AG09319 (cell line): ENCODE data around the gene AKR7A2.
"Not testable (repeated sequence)": the region's sequence is repeated elsewhere in the genome, so short reads cannot be mapped to it uniquely, and the experiment has no call there.

Experiments
- DNase-seq: peaks from one replicate; pipeline ENCODE4 v3.0.0-alpha.2; 2010; ENCODE audit warnings: low read depth; ENCODE audit errors: extremely low read depth
- TF ChIP-seq, protein P1 (sequence below): IDR thresholded peaks from 2 replicates; pipeline ENCODE4 v1.5.1; 2011; ENCODE audit warnings: low read depth, mild to moderate bottlenecking, inconsistent platforms, low read length, moderate library complexity

Gene AKR7A2

DNA sequence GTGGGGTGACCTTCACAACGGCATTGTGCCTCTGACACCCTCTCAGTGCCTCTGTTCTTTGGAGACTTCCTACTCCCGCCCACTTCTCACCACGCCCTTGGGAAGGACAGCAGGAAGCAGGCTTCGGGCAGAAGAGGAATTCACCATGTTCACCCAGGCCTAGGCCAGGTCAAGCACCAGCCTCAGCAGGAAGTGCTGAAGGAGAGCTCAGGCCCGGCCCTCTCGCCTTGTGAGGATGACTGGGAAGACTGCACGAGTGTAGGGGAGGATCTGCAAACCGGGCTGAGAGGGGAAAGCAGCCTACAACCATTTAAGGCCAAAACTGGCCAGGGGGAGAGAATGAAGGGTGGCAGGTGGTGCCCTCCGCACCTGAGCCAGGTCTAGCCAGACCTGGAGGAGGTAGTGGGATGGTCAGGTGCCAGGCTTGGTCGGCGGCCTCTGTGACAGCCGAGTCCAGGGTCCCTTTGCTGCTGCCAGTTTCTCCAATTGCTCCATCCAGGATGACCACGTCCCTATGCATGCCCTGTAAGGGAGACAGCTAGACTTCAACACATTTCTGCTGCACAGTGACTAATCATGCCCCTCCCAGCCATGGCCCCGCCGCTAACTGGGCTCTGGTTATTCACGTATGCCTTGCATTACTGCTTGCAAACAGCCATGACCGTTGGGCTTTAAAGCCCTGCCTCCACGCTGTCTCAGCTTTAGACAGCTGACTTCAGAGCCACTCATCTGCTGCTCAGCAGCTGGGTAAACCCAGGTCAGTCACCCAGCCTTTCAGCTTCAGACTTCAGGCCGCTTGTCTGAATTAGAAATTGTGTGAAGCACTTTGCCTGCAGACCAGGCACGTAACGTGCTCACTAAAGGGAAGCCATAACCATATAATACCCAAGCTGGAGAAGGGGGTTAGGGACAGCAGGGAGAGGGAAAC, 51.5 kb downstream of the AKR7A2 start:
- peak; percentile 95 for DNase-seq
- TF ChIP-seq, protein P1, sequence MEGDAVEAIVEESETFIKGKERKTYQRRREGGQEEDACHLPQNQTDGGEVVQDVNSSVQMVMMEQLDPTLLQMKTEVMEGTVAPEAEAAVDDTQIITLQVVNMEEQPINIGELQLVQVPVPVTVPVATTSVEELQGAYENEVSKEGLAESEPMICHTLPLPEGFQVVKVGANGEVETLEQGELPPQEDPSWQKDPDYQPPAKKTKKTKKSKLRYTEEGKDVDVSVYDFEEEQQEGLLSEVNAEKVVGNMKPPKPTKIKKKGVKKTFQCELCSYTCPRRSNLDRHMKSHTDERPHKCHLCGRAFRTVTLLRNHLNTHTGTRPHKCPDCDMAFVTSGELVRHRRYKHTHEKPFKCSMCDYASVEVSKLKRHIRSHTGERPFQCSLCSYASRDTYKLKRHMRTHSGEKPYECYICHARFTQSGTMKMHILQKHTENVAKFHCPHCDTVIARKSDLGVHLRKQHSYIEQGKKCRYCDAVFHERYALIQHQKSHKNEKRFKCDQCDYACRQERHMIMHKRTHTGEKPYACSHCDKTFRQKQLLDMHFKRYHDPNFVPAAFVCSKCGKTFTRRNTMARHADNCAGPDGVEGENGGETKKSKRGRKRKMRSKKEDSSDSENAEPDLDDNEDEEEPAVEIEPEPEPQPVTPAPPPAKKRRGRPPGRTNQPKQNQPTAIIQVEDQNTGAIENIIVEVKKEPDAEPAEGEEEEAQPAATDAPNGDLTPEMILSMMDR: no peak

DNA sequence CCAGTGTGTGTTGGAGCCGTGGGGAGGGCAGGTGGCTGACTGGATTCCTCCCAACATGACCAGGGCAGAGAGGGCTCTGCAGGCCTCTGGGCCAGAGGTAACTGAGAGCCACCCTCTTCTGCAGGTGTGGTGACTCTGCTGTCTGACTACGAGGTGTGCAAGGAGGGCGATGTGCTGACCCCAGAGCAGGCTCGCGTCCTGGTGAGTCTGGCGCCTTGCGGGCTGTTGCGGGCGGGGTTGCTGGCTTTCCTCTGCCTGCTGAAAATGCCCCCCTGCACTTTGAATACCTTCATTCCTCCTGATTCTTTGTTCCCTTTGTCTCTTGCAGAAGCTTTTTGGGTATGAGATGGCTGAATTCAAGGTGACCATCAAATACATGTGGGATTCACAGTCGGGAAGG, 53.6 kb downstream of the AKR7A2 start:
- TF ChIP-seq, protein P1: no peak
- no peak for DNase-seq

DNA sequence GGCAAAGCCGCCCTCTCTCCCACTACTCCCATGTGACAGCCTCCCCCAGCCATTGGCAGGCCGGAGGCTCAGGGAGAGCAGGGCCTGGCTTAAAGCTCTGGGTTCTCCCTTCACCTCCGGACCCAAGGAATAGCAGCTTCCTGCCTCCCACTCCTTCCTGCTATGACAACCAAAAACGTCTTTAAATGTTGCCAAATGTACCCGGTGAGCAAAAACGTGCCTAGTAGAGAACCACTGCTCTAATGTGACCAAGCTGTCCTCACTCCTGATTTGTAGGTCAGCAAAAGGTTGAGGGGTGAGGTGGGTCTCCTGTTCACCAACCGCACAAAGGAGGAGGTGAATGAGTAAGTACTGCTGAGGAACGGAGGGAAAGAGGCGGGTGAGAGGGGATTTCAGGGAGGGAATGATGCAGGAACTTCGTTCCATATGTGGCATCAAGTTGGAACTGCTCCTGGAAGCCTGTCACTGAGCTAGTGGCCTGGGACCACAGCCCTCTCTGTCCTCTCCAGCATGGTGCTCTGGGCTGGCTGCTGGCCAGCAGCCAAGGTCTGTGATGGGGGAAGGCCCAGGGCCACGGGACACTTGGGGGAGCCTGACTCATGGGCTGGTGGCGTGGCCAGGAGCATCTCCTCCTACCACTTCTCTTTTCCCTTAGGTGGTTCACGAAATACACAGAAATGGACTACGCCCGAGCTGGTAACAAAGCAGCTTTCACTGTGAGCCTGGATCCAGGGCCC, 54.6 kb downstream of the AKR7A2 start:
- no peak for DNase-seq
- TF ChIP-seq, protein P1: no peak

DNA sequence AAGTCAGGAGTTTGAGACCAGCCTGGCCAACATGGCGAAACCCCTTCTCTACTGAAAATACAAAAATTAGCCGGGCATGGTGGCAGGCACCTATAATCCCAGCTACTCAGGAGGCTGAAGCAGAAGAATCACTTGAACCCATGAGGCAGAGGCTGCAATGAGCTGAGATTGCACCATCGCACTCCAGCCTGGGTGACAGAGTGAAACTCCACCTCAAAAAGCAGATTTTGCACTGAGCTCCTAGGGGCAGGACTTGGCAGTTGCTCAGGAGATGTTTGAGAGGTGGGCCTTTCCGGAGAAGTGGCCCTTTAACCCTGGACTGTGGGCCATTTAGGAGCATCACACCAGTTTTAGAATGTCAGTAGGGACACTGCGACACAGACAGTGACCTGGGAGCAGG, 55.6 kb downstream of the AKR7A2 start:
- DNase-seq: not testable (repeated sequence)

DNA sequence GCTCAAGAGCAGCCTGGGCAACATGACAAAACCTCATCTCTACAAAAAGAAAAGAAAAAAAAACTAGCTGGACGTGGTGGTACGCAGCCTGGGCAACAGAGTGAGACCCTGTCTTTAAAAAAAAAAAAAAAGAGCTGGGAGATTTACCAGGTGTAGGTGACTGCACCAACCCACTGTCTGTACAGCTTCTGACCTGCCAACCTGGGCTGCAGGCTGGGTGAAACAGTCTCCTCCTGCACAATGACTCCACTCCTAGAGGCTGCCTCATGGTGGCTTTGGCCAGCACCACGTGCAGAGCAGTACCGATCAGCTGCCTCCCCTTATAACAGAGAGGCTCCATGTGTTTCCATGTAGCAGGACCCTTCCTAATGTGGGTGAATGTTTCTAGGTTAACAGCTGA, 56.7 kb downstream of the AKR7A2 start:
- TF ChIP-seq, protein P1: no peak

DNA sequence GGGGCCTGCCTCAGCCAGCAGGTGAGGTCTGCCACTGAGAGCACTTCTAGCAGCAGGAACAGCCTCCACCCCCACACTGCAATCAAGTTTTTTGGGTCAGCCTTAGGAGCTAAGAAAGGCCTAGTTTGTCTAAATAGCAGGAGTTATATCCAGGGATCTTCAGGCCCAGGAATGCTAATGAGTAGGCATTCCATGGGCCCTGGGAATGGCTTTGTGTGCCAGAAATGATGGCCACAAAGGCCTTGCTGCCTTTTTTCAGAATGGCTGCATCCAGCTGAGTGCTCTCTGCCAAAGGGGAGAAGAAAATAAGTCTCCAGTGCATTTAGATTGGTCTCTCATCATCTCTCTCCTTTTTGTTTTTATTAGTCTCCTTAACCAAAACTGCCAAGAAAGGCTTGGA, 57.5 kb downstream of the AKR7A2 start:
- TF ChIP-seq, protein P1: no peak
- no peak for DNase-seq

More for the DNA sequence above, 56.7 kb downstream of the AKR7A2 start:
- DNase-seq: no peak
